ENCODE data around the gene ACVR1.

The ACVR1 gene

DNA sequence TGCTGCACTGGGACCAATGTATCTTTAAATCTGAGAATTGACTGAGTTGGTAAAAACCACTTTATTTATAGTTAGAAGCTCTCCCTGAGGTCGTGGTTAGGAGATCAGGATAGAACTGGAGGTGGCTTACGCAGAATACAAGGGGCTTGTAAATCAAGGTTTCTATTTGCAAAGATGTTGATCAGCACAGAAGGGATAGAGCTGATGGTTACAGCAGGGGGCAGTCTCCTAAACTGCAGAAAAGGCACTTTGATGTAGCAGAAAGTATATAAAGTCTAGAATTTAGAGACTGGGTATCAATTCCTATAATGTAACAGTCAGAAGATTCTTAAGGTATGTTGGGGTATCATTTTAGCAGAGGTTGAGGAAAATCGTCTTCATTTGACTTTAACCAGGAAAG, 25.2 kb upstream of the ACVR1 start:
- no peak overlapping the region for H3K4me3 ChIP-seq (ENCODE audit: low read depth, low read length)
- TF ChIP-seq, protein P1, sequence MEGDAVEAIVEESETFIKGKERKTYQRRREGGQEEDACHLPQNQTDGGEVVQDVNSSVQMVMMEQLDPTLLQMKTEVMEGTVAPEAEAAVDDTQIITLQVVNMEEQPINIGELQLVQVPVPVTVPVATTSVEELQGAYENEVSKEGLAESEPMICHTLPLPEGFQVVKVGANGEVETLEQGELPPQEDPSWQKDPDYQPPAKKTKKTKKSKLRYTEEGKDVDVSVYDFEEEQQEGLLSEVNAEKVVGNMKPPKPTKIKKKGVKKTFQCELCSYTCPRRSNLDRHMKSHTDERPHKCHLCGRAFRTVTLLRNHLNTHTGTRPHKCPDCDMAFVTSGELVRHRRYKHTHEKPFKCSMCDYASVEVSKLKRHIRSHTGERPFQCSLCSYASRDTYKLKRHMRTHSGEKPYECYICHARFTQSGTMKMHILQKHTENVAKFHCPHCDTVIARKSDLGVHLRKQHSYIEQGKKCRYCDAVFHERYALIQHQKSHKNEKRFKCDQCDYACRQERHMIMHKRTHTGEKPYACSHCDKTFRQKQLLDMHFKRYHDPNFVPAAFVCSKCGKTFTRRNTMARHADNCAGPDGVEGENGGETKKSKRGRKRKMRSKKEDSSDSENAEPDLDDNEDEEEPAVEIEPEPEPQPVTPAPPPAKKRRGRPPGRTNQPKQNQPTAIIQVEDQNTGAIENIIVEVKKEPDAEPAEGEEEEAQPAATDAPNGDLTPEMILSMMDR (IDR thresholded peaks at IDR 0.05; ENCODE audit: borderline replicate concordance, insufficient read depth, low read depth, low read length), result no peak

DNA sequence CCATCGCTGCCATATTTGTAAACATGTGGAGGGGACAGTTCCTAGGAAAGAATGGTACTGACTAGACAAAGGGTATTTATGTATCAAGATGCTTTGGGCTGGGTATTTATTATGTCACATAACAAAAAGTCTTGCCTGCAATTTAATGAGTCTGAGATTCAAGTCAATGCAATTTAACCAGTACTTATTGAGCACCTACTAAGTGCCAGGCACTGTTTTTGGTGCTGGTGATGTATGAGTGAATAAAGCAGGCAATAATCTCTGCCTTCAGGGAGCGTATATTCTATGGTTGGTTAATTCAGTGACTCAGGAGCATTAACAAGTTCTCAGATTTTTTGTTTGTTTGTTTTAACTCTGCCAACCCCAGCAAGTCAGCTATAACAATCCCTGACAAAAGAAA, 24.6 kb upstream of the ACVR1 start:
- TF ChIP-seq, protein P1 (IDR thresholded peaks at IDR 0.05; ENCODE audit: borderline replicate concordance, insufficient read depth, low read depth, low read length), result no peak
- no peak overlapping the region for H3K4me3 ChIP-seq (ENCODE audit: low read depth, low read length)

DNA sequence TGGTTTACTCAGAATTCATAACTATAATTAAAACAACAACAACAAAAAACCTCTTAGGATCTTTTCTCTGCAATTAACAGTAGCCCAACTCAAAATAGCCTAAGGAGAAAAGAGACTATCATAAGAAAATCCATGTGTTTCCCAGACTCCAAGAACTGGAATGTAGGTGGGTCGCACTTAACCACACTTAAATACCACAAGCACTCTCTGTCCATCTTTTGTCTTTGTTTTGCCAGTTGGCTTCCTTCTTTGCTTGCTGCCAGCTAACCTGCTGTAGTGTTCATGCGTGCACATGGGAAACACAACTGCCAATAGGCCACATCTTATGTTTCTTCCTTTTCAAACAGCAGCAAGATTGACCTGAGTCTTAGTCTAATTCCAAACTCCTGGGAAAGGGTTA, 24.1 kb upstream of the ACVR1 start:
- no peak overlapping the region for H3K4me3 ChIP-seq (ENCODE audit: low read depth, low read length)
- TF ChIP-seq, protein P1 (IDR thresholded peaks at IDR 0.05; ENCODE audit: borderline replicate concordance, insufficient read depth, low read depth, low read length), result no peak

DNA sequence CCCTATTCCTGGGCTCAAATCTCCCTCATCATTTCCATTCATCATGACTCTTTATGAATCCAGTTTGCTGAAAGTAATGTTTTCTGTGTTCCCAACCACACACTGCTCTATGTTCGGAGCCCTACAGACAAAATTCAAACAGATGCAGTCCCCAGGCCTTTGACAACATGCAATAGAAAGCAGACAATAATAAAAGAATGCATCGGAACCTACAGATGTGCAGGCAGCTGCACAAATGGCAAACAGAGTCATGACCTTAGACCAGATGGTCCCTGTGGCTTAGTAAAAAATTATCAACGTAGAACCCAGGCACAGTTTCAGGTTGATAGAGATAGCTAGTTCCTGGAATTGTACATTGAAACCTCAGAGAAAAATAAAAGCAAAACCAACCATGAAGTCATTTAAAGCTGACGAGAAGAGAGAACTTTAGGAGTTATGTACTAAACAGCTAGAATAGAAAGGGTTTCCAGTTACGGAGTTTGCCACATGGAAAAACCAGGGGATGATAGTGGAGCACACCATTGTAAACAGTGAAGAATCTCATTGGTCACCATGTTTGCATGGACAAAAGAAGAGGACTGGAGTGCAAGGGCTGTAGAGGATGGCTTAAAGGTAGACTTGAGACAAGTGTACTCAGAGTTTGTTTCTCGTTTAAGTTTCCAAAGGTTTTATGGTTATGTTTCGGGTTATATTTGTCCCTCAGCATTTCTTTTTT, 23.2 kb upstream of the ACVR1 start:
- no peak overlapping the region for H3K4me3 ChIP-seq (ENCODE audit: low read depth, low read length)
- TF ChIP-seq, protein P1 (IDR thresholded peaks at IDR 0.05; ENCODE audit: borderline replicate concordance, insufficient read depth, low read depth, low read length), result no peak

DNA sequence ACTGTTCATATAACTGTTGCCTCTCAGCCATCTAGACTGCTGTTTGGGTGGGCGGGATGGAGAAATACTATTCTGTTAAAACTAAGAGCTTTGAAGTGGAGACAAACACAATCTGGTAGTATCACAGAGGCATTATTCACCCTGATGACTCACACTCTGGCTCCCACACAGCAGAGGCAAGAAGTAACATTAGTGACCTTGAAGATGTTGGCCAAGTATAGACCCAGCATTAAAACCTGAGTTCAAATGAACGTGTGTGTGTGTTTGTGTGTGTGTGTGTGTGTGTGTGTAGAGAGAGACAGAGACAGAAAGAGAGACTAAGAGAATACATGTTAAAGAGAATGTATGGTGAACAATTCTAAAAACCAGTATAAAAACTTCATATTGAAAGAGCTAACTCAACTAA, 22.5 kb upstream of the ACVR1 start:
- TF ChIP-seq, protein P1 (IDR thresholded peaks at IDR 0.05; ENCODE audit: borderline replicate concordance, insufficient read depth, low read depth, low read length), result no peak
- H3K4me3 ChIP-seq (ENCODE audit: low read depth, low read length), result no peak overlapping the region

DNA sequence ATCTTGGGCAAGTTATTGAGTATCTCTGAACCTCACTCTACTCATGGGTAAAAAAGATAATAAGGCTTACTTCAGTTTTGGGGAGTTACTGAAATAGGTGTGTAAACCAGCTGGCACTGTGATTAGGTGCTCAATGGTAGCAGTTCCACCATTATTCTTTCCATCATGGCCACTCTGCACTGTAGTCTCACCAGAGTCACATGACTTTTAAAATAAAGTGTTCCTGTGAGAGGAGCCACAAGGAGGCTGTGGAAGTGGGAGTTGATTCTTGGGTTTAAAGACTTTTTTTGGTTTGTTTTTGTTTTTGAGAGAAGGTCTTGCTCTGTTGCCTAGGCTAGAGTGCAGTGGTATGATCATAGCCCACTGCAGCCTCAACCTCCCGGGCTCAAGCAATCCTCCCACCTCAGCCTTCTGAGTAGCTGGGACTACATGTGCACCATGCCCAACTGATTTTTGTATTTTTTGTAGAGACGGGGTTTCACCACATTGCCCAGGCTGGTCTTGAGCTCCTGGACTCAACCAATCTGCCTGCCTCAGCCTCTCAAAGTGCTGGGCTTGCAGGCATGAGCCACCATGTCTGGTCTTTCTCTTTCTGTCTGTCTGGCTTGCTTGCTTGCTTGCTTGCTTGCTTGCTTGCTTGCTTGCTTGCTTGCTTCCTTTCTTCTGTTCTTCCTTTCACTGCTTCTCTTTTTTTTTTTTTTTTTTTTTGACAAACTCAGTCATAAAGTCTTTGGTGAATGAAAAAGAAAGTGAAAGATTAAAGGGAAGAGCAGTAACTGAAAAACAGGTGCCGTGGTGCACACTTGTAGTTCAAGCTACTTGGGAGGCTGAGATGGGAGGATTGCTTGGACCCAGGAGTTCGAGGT, 21.2 kb upstream of the ACVR1 start:
- no peak overlapping the region for H3K4me3 ChIP-seq (ENCODE audit: low read depth, low read length)
- TF ChIP-seq, protein P1 (IDR thresholded peaks at IDR 0.05; ENCODE audit: borderline replicate concordance, insufficient read depth, low read depth, low read length), result no peak

Measured in GM12875 (cell line).